K562 (cell line): ENCODE results near the gene GRB2. TPM values are rescaled to one million over a fixed set of nuclear protein-coding genes. Genes with fewer than 3 reads are reported as not detected.

Experiments used
- ASH1L ChIP-seq: fragments of 450-650 bp; IDR thresholded peaks from 2 replicates; pipeline ENCODE4 v1.6.1; 2018; ENCODE audit warnings: borderline replicate concordance, mild to moderate bottlenecking, low read depth; ENCODE audit not compliant: partially characterized antibody
- CCNT2 ChIP-seq: IDR thresholded peaks from 2 replicates; pipeline ENCODE4 v1.6.1; 2011; ENCODE audit warnings: borderline replicate concordance, low read depth, mild to moderate bottlenecking, moderate library complexity, mixed read lengths, low read length; ENCODE audit not compliant: insufficient read length; ENCODE audit errors: extremely low read depth
- EHMT2 ChIP-seq: fragments of 450-650 bp; IDR thresholded peaks from 2 replicates; pipeline ENCODE4 v1.6.1; 2018; ENCODE audit warnings: antibody characterized with exemption
- FOXK1 ChIP-seq: sonication (generic); formaldehyde crosslinking; IDR thresholded peaks from 2 replicates; pipeline ENCODE4 v1.8.0; 2022; ENCODE audit warnings: missing genetic modification reagents, mild to moderate bottlenecking, borderline replicate concordance
- HDAC1 ChIP-seq, 2 experiments: fragments of 450-650 bp; IDR thresholded peaks; 2 replicates each; pipeline ENCODE4 v1.6.1; 2016 to 2017; ENCODE audit warnings: inconsistent platforms in 1 of 2, mild to moderate bottlenecking in 1 of 2, moderate library complexity in 1 of 2
- NCOA4 ChIP-seq: fragments of 450-650 bp; IDR thresholded peaks from 2 replicates; pipeline ENCODE4 v1.6.1; 2018; ENCODE audit warnings: mild to moderate bottlenecking; ENCODE audit not compliant: partially characterized antibody
- NFYB ChIP-seq: IDR thresholded peaks from 2 replicates; pipeline ENCODE4 v1.6.1; 2011; ENCODE audit warnings: mild to moderate bottlenecking, moderate library complexity; ENCODE audit not compliant: insufficient read length; ENCODE audit errors: extremely low read depth
- PCBP2 ChIP-seq: fragments of 200-400 bp; formaldehyde crosslinking; IDR thresholded peaks from 2 replicates; pipeline ENCODE4 v1.6.1; 2018; ENCODE audit warnings: low read length, low read depth, mild to moderate bottlenecking, moderate library complexity; ENCODE audit not compliant: poor library complexity, severe bottlenecking
- PHF8 ChIP-seq: fragments of 200-600 bp; sonication (generic); IDR thresholded peaks from 2 replicates; pipeline ENCODE4 v1.6.1; 2012; ENCODE audit warnings: mixed run types, mild to moderate bottlenecking, inconsistent platforms, low read length, moderate library complexity, borderline replicate concordance
- RB1 ChIP-seq: fragments of 450-650 bp; IDR thresholded peaks from 2 replicates; pipeline ENCODE4 v1.6.1; 2017; ENCODE audit warnings: low read depth, mild to moderate bottlenecking
- SAFB ChIP-seq: fragments of 200-400 bp; formaldehyde crosslinking; IDR thresholded peaks from 2 replicates; pipeline ENCODE4 v1.6.1; 2017; ENCODE audit warnings: low read depth, low read length, borderline replicate concordance
- ZEB2 ChIP-seq: fragments of 450-650 bp; IDR thresholded peaks from 2 replicates; pipeline ENCODE4 v1.6.1; 2016
- ZKSCAN8 ChIP-seq: fragments of 200-800 bp; sonication (Bioruptor generic); IDR thresholded peaks from 2 replicates; pipeline ENCODE4 v1.6.1; 2016; ENCODE audit warnings: missing genetic modification characterization, missing compliant biosample characterization
- ZNF324 ChIP-seq: fragments of 250-450 bp; sonication (Bioruptor Pico); IDR thresholded peaks from 2 replicates; pipeline ENCODE4 v1.4.0; 2020; ENCODE audit warnings: mild to moderate bottlenecking
- ZNF668 ChIP-seq: fragments of 250-450 bp; sonication (Bioruptor Pico); IDR thresholded peaks from 2 replicates; pipeline ENCODE4 v1.8.0; 2022; ENCODE audit warnings: mild to moderate bottlenecking, inconsistent platforms
- ZNF830 ChIP-seq: fragments of 250-450 bp; sonication (Bioruptor Pico); IDR thresholded peaks from 2 replicates; pipeline ENCODE4 v1.5.0; 2021; ENCODE audit warnings: mild to moderate bottlenecking
- polyA plus RNA-seq, 8 experiments: library from polyadenylated mRNA; depleted of rRNA in 4 of 8; stranded (reverse) in 5 of 8; unstranded in 3 of 8; fragments of >200 nt; fragmentation: Nextera tagmentation in 2 of 8; fragmentation: Illumina TruSeq in 1 of 8; extraction: Ambion mirVana in 2 of 8; extraction: Trizol in 1 of 8; gene quantifications; 2 replicates each; pipeline versions ENCODE4 v1.2.1 to v1.2.3, GENCODE V29; 2011 to 2014; ENCODE audit warnings: inconsistent platforms in 1 of 8, missing spikeins in 1 of 8
- total RNA-seq, 7 experiments: library from RNA; depleted of rRNA in 6 of 7; stranded (reverse); fragments of >200 nt in 6 of 7; fragmentation: Illumina TruSeq in 2 of 7; extraction: Trizol in 2 of 7; gene quantifications; 2 replicates each; pipeline versions ENCODE4 v1.2.1 to v1.2.3, GENCODE V29; 2011 to 2021; ENCODE audit warnings: low replicate concordance in 1 of 7
- TF ChIP-seq, protein P1 (sequence below): fragments of 450-650 bp; formaldehyde crosslinking; IDR thresholded peaks from 2 replicates; pipeline ENCODE4 v1.4.0; 2020; ENCODE audit warnings: mild to moderate bottlenecking, moderate library complexity
- TF ChIP-seq, protein P2 (sequence below): IDR thresholded peaks from 2 replicates; pipeline ENCODE4 v1.6.1; 2011; ENCODE audit warnings: borderline replicate concordance, low read depth, mild to moderate bottlenecking, moderate library complexity, low read length; ENCODE audit not compliant: insufficient read depth, poor library complexity, severe bottlenecking
- TF ChIP-seq, protein P3 (sequence below): fragments of 200-400 bp; formaldehyde crosslinking; IDR thresholded peaks from 2 replicates; pipeline ENCODE4 v1.6.1; 2017; ENCODE audit warnings: mild to moderate bottlenecking, low read depth, low read length, moderate library complexity
- TF ChIP-seq, protein P4 (sequence below): fragments of 250-450 bp; sonication (Bioruptor Pico); IDR thresholded peaks from 2 replicates; pipeline ENCODE4 v1.9.0; 2021; ENCODE audit warnings: mild to moderate bottlenecking, inconsistent platforms

Gene GRB2
- total and polyA plus RNA-seq, 9 of the 15 experiments (the other 6 are each of a cell fraction or from before 2014, with no cell fraction given) = 57.2 to 136 (median 84.8) TPM

DNA sequence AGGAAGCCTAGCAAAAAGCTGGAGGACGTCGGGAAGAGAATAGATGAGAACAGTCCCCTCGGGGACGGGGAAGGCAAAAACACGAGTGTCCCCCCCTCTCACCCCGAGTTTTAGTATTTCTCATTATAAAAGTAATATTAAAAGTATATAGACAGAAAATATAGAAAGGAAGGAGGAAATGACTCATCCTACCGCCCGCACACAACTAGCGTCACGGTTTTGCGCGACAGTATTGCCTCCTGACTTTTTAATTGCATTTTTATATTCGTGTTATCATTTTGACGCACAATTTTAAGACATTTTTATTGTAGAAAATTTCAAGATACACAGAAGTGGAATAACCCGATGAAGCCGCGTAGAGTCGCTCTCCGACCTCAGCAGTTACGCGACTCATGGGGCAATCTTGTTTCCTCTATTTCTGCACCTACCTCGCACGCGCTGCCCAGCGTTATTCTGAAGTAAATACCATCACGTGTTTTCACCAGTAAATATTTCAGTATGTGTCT is 115.6 kb downstream of the GRB2 start (continued):
- TF ChIP-seq PCBP2 = no peak
- TF ChIP-seq RB1 = no peak
- TF ChIP-seq EHMT2 = no peak
- no peak for TF ChIP-seq ASH1L
- no peak; the same call in 1 of the 2 replicates for TF ChIP-seq PHF8
- TF ChIP-seq, protein P1, sequence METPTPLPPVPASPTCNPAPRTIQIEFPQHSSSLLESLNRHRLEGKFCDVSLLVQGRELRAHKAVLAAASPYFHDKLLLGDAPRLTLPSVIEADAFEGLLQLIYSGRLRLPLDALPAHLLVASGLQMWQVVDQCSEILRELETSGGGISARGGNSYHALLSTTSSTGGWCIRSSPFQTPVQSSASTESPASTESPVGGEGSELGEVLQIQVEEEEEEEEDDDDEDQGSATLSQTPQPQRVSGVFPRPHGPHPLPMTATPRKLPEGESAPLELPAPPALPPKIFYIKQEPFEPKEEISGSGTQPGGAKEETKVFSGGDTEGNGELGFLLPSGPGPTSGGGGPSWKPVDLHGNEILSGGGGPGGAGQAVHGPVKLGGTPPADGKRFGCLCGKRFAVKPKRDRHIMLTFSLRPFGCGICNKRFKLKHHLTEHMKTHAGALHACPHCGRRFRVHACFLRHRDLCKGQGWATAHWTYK (CRISPR knock-in tag) = no peak
- TF ChIP-seq, protein P2, sequence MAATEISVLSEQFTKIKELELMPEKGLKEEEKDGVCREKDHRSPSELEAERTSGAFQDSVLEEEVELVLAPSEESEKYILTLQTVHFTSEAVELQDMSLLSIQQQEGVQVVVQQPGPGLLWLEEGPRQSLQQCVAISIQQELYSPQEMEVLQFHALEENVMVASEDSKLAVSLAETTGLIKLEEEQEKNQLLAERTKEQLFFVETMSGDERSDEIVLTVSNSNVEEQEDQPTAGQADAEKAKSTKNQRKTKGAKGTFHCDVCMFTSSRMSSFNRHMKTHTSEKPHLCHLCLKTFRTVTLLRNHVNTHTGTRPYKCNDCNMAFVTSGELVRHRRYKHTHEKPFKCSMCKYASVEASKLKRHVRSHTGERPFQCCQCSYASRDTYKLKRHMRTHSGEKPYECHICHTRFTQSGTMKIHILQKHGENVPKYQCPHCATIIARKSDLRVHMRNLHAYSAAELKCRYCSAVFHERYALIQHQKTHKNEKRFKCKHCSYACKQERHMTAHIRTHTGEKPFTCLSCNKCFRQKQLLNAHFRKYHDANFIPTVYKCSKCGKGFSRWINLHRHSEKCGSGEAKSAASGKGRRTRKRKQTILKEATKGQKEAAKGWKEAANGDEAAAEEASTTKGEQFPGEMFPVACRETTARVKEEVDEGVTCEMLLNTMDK = no peak
- TF ChIP-seq ZNF668 = no peak
- TF ChIP-seq ZEB2 = no peak
- TF ChIP-seq NCOA4 = no peak
- no peak for TF ChIP-seq ZNF830 (CRISPR knock-in tag)
- TF ChIP-seq, protein P3, sequence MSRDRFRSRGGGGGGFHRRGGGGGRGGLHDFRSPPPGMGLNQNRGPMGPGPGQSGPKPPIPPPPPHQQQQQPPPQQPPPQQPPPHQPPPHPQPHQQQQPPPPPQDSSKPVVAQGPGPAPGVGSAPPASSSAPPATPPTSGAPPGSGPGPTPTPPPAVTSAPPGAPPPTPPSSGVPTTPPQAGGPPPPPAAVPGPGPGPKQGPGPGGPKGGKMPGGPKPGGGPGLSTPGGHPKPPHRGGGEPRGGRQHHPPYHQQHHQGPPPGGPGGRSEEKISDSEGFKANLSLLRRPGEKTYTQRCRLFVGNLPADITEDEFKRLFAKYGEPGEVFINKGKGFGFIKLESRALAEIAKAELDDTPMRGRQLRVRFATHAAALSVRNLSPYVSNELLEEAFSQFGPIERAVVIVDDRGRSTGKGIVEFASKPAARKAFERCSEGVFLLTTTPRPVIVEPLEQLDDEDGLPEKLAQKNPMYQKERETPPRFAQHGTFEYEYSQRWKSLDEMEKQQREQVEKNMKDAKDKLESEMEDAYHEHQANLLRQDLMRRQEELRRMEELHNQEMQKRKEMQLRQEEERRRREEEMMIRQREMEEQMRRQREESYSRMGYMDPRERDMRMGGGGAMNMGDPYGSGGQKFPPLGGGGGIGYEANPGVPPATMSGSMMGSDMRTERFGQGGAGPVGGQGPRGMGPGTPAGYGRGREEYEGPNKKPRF = no peak
- no peak for TF ChIP-seq SAFB
- TF ChIP-seq CCNT2 = no peak
- no peak for TF ChIP-seq ZNF324
- TF ChIP-seq ZKSCAN8 (CRISPR knock-in tag) = 0 out of 2 replicates have a peak, but pooled peaks have one; percentile 44
- no peak for TF ChIP-seq NFYB
- TF ChIP-seq FOXK1 (CRISPR knock-in tag) = no peak
- TF ChIP-seq HDAC1 (IDR thresholded peaks at IDR 0.05) = no peak
- TF ChIP-seq, protein P4, sequence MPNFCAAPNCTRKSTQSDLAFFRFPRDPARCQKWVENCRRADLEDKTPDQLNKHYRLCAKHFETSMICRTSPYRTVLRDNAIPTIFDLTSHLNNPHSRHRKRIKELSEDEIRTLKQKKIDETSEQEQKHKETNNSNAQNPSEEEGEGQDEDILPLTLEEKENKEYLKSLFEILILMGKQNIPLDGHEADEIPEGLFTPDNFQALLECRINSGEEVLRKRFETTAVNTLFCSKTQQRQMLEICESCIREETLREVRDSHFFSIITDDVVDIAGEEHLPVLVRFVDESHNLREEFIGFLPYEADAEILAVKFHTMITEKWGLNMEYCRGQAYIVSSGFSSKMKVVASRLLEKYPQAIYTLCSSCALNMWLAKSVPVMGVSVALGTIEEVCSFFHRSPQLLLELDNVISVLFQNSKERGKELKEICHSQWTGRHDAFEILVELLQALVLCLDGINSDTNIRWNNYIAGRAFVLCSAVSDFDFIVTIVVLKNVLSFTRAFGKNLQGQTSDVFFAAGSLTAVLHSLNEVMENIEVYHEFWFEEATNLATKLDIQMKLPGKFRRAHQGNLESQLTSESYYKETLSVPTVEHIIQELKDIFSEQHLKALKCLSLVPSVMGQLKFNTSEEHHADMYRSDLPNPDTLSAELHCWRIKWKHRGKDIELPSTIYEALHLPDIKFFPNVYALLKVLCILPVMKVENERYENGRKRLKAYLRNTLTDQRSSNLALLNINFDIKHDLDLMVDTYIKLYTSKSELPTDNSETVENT (CRISPR knock-in tag) = no peak
